K562 (cell line): ENCODE data around the gene UTP11. TPM values are rescaled to one million over a fixed set of nuclear protein-coding genes. Genes with fewer than 3 reads are reported as not detected.

Experiments used
- ATAC-seq: fragments of 200-7000 bp; cut with Tn5 transposase; 3 replicates; pipeline ENCODE4 v1.9.1; 2020; ENCODE audit warnings: moderate library complexity
- BruUV-seq: library from RNA; stranded (reverse); fragments of 400-500 nt; replicated peaks from 2 replicates; lab custom pipeline; 2021; lab: Mats Ljungman, UMichigan
- CTCF ChIA-PET: fragments of 300-600 bp; formaldehyde crosslinking; extraction: SDS; loops from one replicate; lab custom pipeline; 2021; ENCODE audit warnings: low intra/inter-chr PET ratio; lab: Yijun Ruan, JAX
- POLR2A ChIA-PET: fragments of 300-600, 350-650 bp; sonication (Branson Sonifier 250); formaldehyde crosslinking; extraction: SDS; loops from one replicate; lab custom pipeline; 2021; ENCODE audit warnings: antibody characterized with exemption, inconsistent platforms; lab: Yijun Ruan, JAX
- DNase-seq, 4 experiments: peaks; one replicate each; pipeline versions ENCODE4 v3.0.0 to v3.0.0-alpha.2; 2011 to 2018; ENCODE audit warnings: low spot score in 3 of 4, mixed read lengths in 3 of 4; ENCODE audit errors: extremely low read depth in 1 of 4
- FAIRE-seq: peaks from 2 replicates; lab custom pipeline; 2011; peaks lifted over from hg19 to GRCh38; lab: Jason Lieb, UNC
- H2AFZ ChIP-seq: 2 replicates; pipeline ENCODE4 v1.6.0; 2011; ENCODE audit warnings: low read depth, low read length, control low read depth, inconsistent platforms
- H3K27ac ChIP-seq: fragments of 200-600 bp; 3 replicates; pipeline ENCODE4 v1.8.0; 2011; ENCODE audit warnings: low read depth, mild to moderate bottlenecking, control low read depth, inconsistent platforms, low read length, moderate library complexity, mixed read lengths; ENCODE audit errors: extremely low read depth
- H3K27me3 ChIP-seq, 2 experiments: fragments of 300-600 bp in 1 of 2; 2 replicates in 1 of 2; 3 replicates in 1 of 2; pipeline versions ENCODE4 v1.6.0 to v1.8.0; 2011; ENCODE audit warnings: inconsistent platforms in 2 of 2, low read length in 2 of 2, mild to moderate bottlenecking in 1 of 2, mixed read lengths in 1 of 2, moderate library complexity in 1 of 2; ENCODE audit not compliant: control insufficient read depth in 2 of 2, insufficient read depth in 2 of 2
- H3K36me3 ChIP-seq: fragments of 300-600 bp; 3 replicates; pipeline ENCODE4 v1.8.0; 2011; ENCODE audit warnings: mild to moderate bottlenecking, low read length, inconsistent platforms; ENCODE audit not compliant: control insufficient read depth, insufficient read depth
- H3K4me1 ChIP-seq, 2 experiments: fragments of 200-600 bp in 1 of 2; replicated peaks in 1 of 2; 2 replicates in 1 of 2; 3 replicates in 1 of 2; pipeline versions ENCODE4 v1.5.1 to v1.8.0; 2011; ENCODE audit warnings: inconsistent platforms in 2 of 2, low read length in 2 of 2, mild to moderate bottlenecking in 1 of 2, mixed read lengths in 1 of 2, moderate library complexity in 1 of 2; ENCODE audit not compliant: control insufficient read depth in 2 of 2, insufficient read depth in 2 of 2
- H3K4me2 ChIP-seq: 2 replicates; pipeline ENCODE4 v1.6.1; 2011; ENCODE audit warnings: low read length, control low read depth, inconsistent platforms, mixed read lengths; ENCODE audit not compliant: insufficient read depth
- H3K4me3 ChIP-seq: fragments of 200-600 bp; sonication (generic), shearing (Covaris generic); 2 replicates; pipeline ENCODE4 v1.5.1; 2016; ENCODE audit warnings: control low read depth, inconsistent platforms
- H3K79me2 ChIP-seq: fragments of 200-600 bp; 3 replicates; pipeline ENCODE4 v1.8.0; 2011; ENCODE audit warnings: low read length, inconsistent platforms; ENCODE audit not compliant: control insufficient read depth, insufficient read depth
- H3K9ac ChIP-seq, 2 experiments: 2 replicates each; pipeline versions ENCODE4 v1.6.0 to v1.6.1; 2011; ENCODE audit warnings: low read depth in 2 of 2, low read length in 2 of 2, control low read depth in 1 of 2, inconsistent platforms in 1 of 2, mild to moderate bottlenecking in 1 of 2, mixed read lengths in 1 of 2; ENCODE audit not compliant: insufficient read depth in 1 of 2
- H3K9me1 ChIP-seq: one replicate; pipeline ENCODE4 v1.6.0; 2011; ENCODE audit warnings: inconsistent platforms, mild to moderate bottlenecking, low read length, moderate library complexity; ENCODE audit not compliant: control insufficient read depth, insufficient read depth
- H3K9me3 ChIP-seq: replicated peaks from 2 replicates; pipeline ENCODE4 v1.5.1; 2011; ENCODE audit warnings: low read depth, low read length, inconsistent platforms; ENCODE audit not compliant: control insufficient read depth, insufficient read depth
- H4K20me1 ChIP-seq: replicated peaks from 2 replicates; pipeline ENCODE4 v1.6.1; 2011; ENCODE audit warnings: low read length, inconsistent platforms, mixed read lengths; ENCODE audit not compliant: control insufficient read depth, insufficient read depth
- AFF4 ChIP-seq: sonication (generic); formaldehyde crosslinking; IDR thresholded peaks from 2 replicates; pipeline ENCODE4 v1.8.0; 2023; ENCODE audit warnings: mild to moderate bottlenecking, missing genetic modification reagents
- ATF3 ChIP-seq, 2 experiments: fragments of 450-650 bp in 1 of 2; sonication (generic) in 1 of 2; formaldehyde crosslinking in 1 of 2; IDR thresholded peaks in 1 of 2; conservative IDR thresholded peaks in 1 of 2; 2 replicates each; pipeline versions ENCODE4 v1.6.1 to v1.8.1; 2016 to 2023; ENCODE audit warnings: mild to moderate bottlenecking in 2 of 2, moderate library complexity in 2 of 2, inconsistent platforms in 1 of 2, missing genetic modification reagents in 1 of 2
- ATF6 ChIP-seq: sonication (generic); formaldehyde crosslinking; IDR thresholded peaks from 2 replicates; pipeline ENCODE4 v1.4.0; 2020; ENCODE audit warnings: mild to moderate bottlenecking, missing genetic modification reagents
- ELF1 ChIP-seq: fragments of 200-800 bp; sonication (Bioruptor generic); IDR thresholded peaks from 2 replicates; pipeline ENCODE4 v1.6.1; 2016; ENCODE audit warnings: missing genetic modification characterization, missing compliant biosample characterization
- KDM2B ChIP-seq: fragments of 250-450 bp; sonication (Bioruptor Pico); IDR thresholded peaks from 2 replicates; pipeline ENCODE4 v1.8.0; 2021; ENCODE audit warnings: mild to moderate bottlenecking, moderate library complexity
- NFRKB ChIP-seq: fragments of 450-650 bp; IDR thresholded peaks from 2 replicates; pipeline ENCODE4 v1.6.1; 2016; ENCODE audit warnings: low read depth
- NUFIP1 ChIP-seq: fragments of 450-650 bp; IDR thresholded peaks from 2 replicates; pipeline ENCODE4 v1.6.1; 2018; ENCODE audit not compliant: partially characterized antibody
- POLR2A ChIP-seq: fragments of 450-650 bp; conservative IDR thresholded peaks from 2 replicates; pipeline ENCODE4 v1.6.1; 2016
- POU5F1 ChIP-seq: fragments of 150-350 bp; IDR thresholded peaks from 2 replicates; pipeline ENCODE4 v1.6.1; 2014; ENCODE audit warnings: borderline replicate concordance, low read length, low read depth, mild to moderate bottlenecking; ENCODE audit not compliant: partially characterized antibody
- SMARCC2 ChIP-seq: fragments of 450-650 bp; IDR thresholded peaks from 2 replicates; pipeline ENCODE4 v1.6.1; 2017; ENCODE audit warnings: antibody characterized with exemption, moderate library complexity, mild to moderate bottlenecking, low read depth
- SREBF2 ChIP-seq: sonication (generic); formaldehyde crosslinking; IDR thresholded peaks from 2 replicates; pipeline ENCODE4 v1.4.0; 2020; ENCODE audit warnings: mild to moderate bottlenecking, missing genetic modification reagents
- TBL1XR1 ChIP-seq, 2 experiments: IDR thresholded peaks; 2 replicates each; pipeline ENCODE4 v1.6.1; 2012; ENCODE audit warnings: improper control_type of control experiment in 2 of 2, low read length in 2 of 2, mild to moderate bottlenecking in 1 of 2
- TFAP4 ChIP-seq: sonication (generic); formaldehyde crosslinking; IDR thresholded peaks from 2 replicates; pipeline ENCODE4 v1.8.0; 2022; ENCODE audit warnings: missing genetic modification reagents, mild to moderate bottlenecking, moderate library complexity, borderline replicate concordance
- ZBTB1 ChIP-seq: sonication (generic); formaldehyde crosslinking; IDR thresholded peaks from 2 replicates; pipeline ENCODE4 v1.8.1; 2023; ENCODE audit warnings: missing genetic modification reagents, low read depth, mild to moderate bottlenecking, borderline replicate concordance
- WGBS: fragments of 100-300 bp; shearing (Covaris generic); methylation state at CpG from one replicate; pipeline ENCODE4 v1.1.6; 2016; ENCODE audit warnings: low coverage, mixed read lengths; ENCODE audit not compliant: insufficient coverage; ENCODE audit errors: missing lambda C conversion rate; 5-methylcytosine and 5-hydroxymethylcytosine counted together
- in situ Hi-C: fragments of 300-500 bp; cut with MboI; formaldehyde crosslinking; loops from 4 replicates; pipeline ENCODE4 v1.15.0; 2018; ENCODE audit warnings: inconsistent platforms, mixed read lengths
- intact Hi-C: fragments of 100-400 bp; cut with micrococcal nuclease; formaldehyde crosslinking; loops from 2 replicates; pipeline ENCODE4 v1.14.2; 2022
- polyA plus RNA-seq, 8 experiments: library from polyadenylated mRNA; depleted of rRNA in 4 of 8; stranded (reverse) in 5 of 8; unstranded in 3 of 8; fragments of >200 nt; fragmentation: Nextera tagmentation in 2 of 8; fragmentation: Illumina TruSeq in 1 of 8; extraction: Ambion mirVana in 2 of 8; extraction: Trizol in 1 of 8; gene quantifications; 2 replicates each; pipeline versions ENCODE4 v1.2.1 to v1.2.3, GENCODE V29; 2011 to 2014; ENCODE audit warnings: inconsistent platforms in 1 of 8, missing spikeins in 1 of 8
- total RNA-seq, 7 experiments: library from RNA; depleted of rRNA in 6 of 7; stranded (reverse); fragments of >200 nt in 6 of 7; fragmentation: Illumina TruSeq in 2 of 7; extraction: Trizol in 2 of 7; gene quantifications; 2 replicates each; pipeline versions ENCODE4 v1.2.1 to v1.2.3, GENCODE V29; 2011 to 2021; ENCODE audit warnings: low replicate concordance in 1 of 7

Gene UTP11
- total and polyA plus RNA-seq, 9 of the 15 experiments (the other 6 are each of a cell fraction or from before 2014, with no cell fraction given), result 91.1 to 378 (median 221) TPM

- FAIRE-seq (peak; percentile 11), DNase-seq (no peak), ATAC-seq (no peak)
- H4K20me1 ChIP-seq, result no peaks in the 10 kb centered on the region
- H3K4me3 ChIP-seq, result no peak overlapping the region
- H3K9me3 ChIP-seq, result no peaks in the 10 kb centered on the region
- intact Hi-C loops (no loop called here), in situ Hi-C loops (no loop called here)
- H3K9ac ChIP-seq, result peak overlapping the region in 1 of 2 experiments; percentile 94; a peak in 1 of 4 replicates
- no peaks in the 10 kb centered on the region for H3K27me3 ChIP-seq
- POLR2A ChIA-PET, result interaction anchor here (0.8 to 2.1 kb wide), 5 partner anchors 10 to 41 kb away, joined by 3 to 7 read pairs (median 3); partner anchors contain the start of gene INPP5B
- H3K36me3 ChIP-seq, result peaks cover 56% of the 10 kb centered on the region
- peaks cover 32% of the 10 kb centered on the region for H3K79me2 ChIP-seq
- no peak overlapping the region; the same call in 1 of the 2 replicates for H3K4me2 ChIP-seq
- no peak overlapping the region for H2AFZ ChIP-seq
- H3K9me1 ChIP-seq, result no peaks in the 10 kb centered on the region
- BruUV-seq, result no TSS peak
- WGBS, result 0% methylated on average over 1 of the region's 1 CpG
- H3K4me1 ChIP-seq, result peaks cover 9 to 12% of the 10 kb centered on the region in 2 experiments; a peak in 3 of 5 replicates
- peak overlapping the region; percentile 17; the same call in 1 of the 3 replicates for H3K27ac ChIP-seq
- CTCF ChIA-PET, result no interaction called here
- TF ChIP-seq ATF3 (IDR thresholded peaks at IDR 0.05) (peak; percentile 50), ATF3 (CRISPR knock-in tag; conservative IDR thresholded peaks at IDR 0.05) (no peak), SMARCC2 (no peak), TFAP4 (CRISPR knock-in tag) (no peak), SREBF2 (CRISPR knock-in tag) (no peak), KDM2B (CRISPR knock-in tag) (no peak), ZBTB1 (CRISPR knock-in tag) (no peak), ELF1 (tag) (no peak), AFF4 (0 out of 2 replicates have a peak, but pooled peaks have one; percentile 26), POU5F1 (no peak), NFRKB (no peak), NUFIP1 (no peak), ATF6 (no peak), TBL1XR1 (IDR thresholded peaks at IDR 0.05; ENCODE audit: low read length in 2 of 2) (no peak), POLR2A (0 out of 2 replicates have a peak, but pooled peaks have one; percentile 43)
Measured at GRCh38 chr1:37987679-37988078, 24.9 kb upstream of the UTP11 start.
